ENCODE data around the gene C1QL3.

The C1QL3 gene

GRCh38 chr10:16521311-16522016 lies at the start of gene C1QL3:
Gene C1QL3 (minus strand): TSS chr10:16521879. CDS start chr10:16521065, 814 bp downstream.
- Histone ChIP-seq H3K27ac (no peak within 1 kb of the TSS), H3K4me1 (no peaks in the 10 kb centered on the region), H3K4me3 (ENCODE audit: low read depth, low read length) (peak within 1 kb of the TSS; percentile 34), H3K9ac (no peak within 1 kb of the TSS), H2AFZ (no peak within 1 kb of the TSS), H3K36me3 (ENCODE audit: control insufficient read depth, insufficient read depth, low read length) (no peaks in the 10 kb centered on the region), H3K79me2 (no peaks in the 10 kb centered on the region), H3K9me3 (ENCODE audit: control insufficient read depth, low read length) (no peaks in the 10 kb centered on the region), H3K4me2 (ENCODE audit: low read length) (peak within 1 kb of the TSS; percentile 76), H3K27me3 (ENCODE audit: control insufficient read depth, insufficient read depth, low read length) (no peaks in the 10 kb centered on the region)
- TF ChIP-seq, protein P1, sequence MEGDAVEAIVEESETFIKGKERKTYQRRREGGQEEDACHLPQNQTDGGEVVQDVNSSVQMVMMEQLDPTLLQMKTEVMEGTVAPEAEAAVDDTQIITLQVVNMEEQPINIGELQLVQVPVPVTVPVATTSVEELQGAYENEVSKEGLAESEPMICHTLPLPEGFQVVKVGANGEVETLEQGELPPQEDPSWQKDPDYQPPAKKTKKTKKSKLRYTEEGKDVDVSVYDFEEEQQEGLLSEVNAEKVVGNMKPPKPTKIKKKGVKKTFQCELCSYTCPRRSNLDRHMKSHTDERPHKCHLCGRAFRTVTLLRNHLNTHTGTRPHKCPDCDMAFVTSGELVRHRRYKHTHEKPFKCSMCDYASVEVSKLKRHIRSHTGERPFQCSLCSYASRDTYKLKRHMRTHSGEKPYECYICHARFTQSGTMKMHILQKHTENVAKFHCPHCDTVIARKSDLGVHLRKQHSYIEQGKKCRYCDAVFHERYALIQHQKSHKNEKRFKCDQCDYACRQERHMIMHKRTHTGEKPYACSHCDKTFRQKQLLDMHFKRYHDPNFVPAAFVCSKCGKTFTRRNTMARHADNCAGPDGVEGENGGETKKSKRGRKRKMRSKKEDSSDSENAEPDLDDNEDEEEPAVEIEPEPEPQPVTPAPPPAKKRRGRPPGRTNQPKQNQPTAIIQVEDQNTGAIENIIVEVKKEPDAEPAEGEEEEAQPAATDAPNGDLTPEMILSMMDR (IDR thresholded peaks at IDR 0.05): no peak

- no peaks in the 10 kb centered on the region for H3K36me3 ChIP-seq (ENCODE audit: control insufficient read depth, insufficient read depth, low read length)
- no peaks in the 10 kb centered on the region for H3K27me3 ChIP-seq (ENCODE audit: control insufficient read depth, insufficient read depth, low read length)
- no peaks in the 10 kb centered on the region for H3K4me1 ChIP-seq
- TF ChIP-seq, protein P1 (IDR thresholded peaks at IDR 0.05): no peak
- H3K9ac ChIP-seq: no peak overlapping the region
- H3K4me3 ChIP-seq (ENCODE audit: low read depth, low read length): no peak overlapping the region
- H3K4me2 ChIP-seq (ENCODE audit: low read length): no peak overlapping the region
- no peak overlapping the region for H3K27ac ChIP-seq
- H3K9me3 ChIP-seq (ENCODE audit: control insufficient read depth, low read length): no peaks in the 10 kb centered on the region
- no peaks in the 10 kb centered on the region for H3K79me2 ChIP-seq
- no peak overlapping the region for H2AFZ ChIP-seq
Observed at GRCh38 chr10:16570731-16571130, 49.1 kb upstream of the C1QL3 start.

DNA sequence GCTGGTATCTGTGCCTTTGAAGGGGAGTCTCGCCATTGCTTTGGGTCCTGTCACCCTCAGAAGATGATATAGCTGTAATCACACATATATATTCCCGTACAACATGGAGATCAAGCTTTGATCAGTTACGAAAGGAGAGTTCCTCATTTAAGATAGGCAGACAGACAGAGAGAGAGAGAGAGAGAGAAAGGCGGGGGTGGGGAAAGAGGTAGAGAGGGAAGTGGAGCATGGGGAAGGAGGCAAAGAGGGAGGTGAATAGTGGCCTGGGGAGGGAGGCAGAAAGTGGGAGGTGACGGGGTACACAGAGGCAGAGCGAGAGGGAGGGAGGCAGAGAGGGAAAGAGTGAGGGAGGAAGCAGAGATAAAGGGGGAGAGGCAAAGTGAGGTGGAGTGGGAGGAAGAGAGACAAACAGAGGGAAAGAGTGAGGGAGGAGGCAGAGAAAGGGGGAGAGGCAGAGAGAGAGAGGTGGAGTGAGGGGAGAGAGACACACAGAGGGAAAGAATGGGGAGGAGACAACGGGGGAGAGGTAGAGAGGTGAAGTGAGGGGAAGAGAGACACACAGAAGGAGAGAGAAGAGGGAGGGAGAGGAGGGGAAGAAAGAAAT lies 44.6 kb upstream of the C1QL3 start:
- Histone ChIP-seq H3K4me1 (no peaks in the 10 kb centered on the region), H3K27me3 (ENCODE audit: control insufficient read depth, insufficient read depth, low read length) (no peaks in the 10 kb centered on the region), H3K79me2 (no peaks in the 10 kb centered on the region), H3K4me2 (ENCODE audit: low read length) (peak overlapping the region; percentile 34), H3K27ac (no peak overlapping the region), H3K9ac (no peak overlapping the region), H2AFZ (peak overlapping the region; percentile 69), H3K36me3 (ENCODE audit: control insufficient read depth, insufficient read depth, low read length) (no peaks in the 10 kb centered on the region), H3K4me3 (ENCODE audit: low read depth, low read length) (no peak overlapping the region), H3K9me3 (ENCODE audit: control insufficient read depth, low read length) (no peaks in the 10 kb centered on the region)
- TF ChIP-seq, protein P1 (IDR thresholded peaks at IDR 0.05): no peak

GRCh38 chr10:16565604-16566003 lies 43.9 kb upstream of the C1QL3 start:
- no peak overlapping the region for H3K4me3 ChIP-seq (ENCODE audit: low read depth, low read length)
- H3K9ac ChIP-seq: no peak overlapping the region
- H3K9me3 ChIP-seq (ENCODE audit: control insufficient read depth, low read length): no peaks in the 10 kb centered on the region
- no peaks in the 10 kb centered on the region for H3K4me1 ChIP-seq
- TF ChIP-seq, protein P1 (IDR thresholded peaks at IDR 0.05): no peak
- H3K4me2 ChIP-seq (ENCODE audit: low read length): peak overlapping the region; percentile 34
- H3K27ac ChIP-seq: no peak overlapping the region
- peak overlapping the region; percentile 69 for H2AFZ ChIP-seq
- H3K36me3 ChIP-seq (ENCODE audit: control insufficient read depth, insufficient read depth, low read length): no peaks in the 10 kb centered on the region
- H3K79me2 ChIP-seq: no peaks in the 10 kb centered on the region
- no peaks in the 10 kb centered on the region for H3K27me3 ChIP-seq (ENCODE audit: control insufficient read depth, insufficient read depth, low read length)
